ENCODE results near the gene E2F2. TPM values are rescaled to one million over a fixed set of nuclear protein-coding genes. Genes with fewer than 3 reads are reported as not detected.
A peak's percentile ranks its signal among the peaks of the same experiment; 100 is the strongest.

E2F2 gene
- polyA plus RNA-seq, 1 donor (not counting 4 experiments of a cell fraction or from before 2014, with no cell fraction given): 0.05 TPM

DNA sequence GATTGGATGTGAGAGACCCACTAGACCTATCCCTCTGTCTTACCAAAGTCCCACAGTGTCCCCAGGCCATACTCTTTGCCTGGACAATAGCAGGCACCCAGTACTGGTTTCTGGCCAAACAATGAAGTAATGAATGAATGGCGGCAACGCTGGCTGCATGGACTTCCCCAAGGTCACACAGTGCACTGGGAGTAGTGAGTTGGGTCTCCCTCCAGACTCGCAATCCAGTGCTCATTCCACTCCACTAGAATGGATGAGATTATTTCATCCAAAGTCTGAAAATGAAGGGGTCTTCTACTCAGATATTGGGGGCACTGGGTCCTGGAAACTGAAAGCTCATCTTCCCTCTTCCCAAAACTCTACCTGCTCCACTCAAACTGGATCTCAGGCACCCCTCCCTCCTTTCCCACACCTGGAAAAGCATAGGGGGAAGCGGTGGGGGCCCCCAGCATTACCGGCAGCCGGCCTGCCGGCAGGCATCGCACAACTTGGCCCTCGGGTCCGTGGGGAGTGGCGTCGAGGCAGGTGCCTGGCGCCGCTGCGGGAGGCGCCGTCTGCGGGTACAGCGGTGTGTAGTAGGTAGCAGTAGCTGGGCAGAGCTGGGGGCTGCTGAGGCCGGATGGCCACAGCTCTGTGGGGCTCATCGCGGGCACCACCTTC lies 816 bp downstream of the E2F2 start:
- Histone ChIP-seq H3K9ac (ENCODE audit: control insufficient read depth, extremely low read depth, insufficient read depth, low read length) (no peak overlapping the region), H3K27me3 (ENCODE audit: control insufficient read depth, extremely low read depth, insufficient read depth, low read length) (peaks cover 15% of the 10 kb centered on the region), H2AFZ (ENCODE audit: control insufficient read depth, low read length) (no peak overlapping the region), H3K36me3 (ENCODE audit: control insufficient read depth in 2 of 2, extremely low read depth in 1 of 2, insufficient read depth in 2 of 2, low read length in 2 of 2) (no peaks in the 10 kb centered on the region), H3K27ac (ENCODE audit: control insufficient read depth, insufficient read depth, low read length) (no peak overlapping the region), H3K9me1 (ENCODE audit: control insufficient read depth, extremely low read depth, insufficient read depth, low read length) (peaks cover 2% of the 10 kb centered on the region), H3K4me2 (ENCODE audit: control insufficient read depth, extremely low read depth, insufficient read depth, low read depth, low read length) (peak overlapping the region; percentile 83), H3K4me1 (ENCODE audit: control insufficient read depth, extremely low read depth, insufficient read depth, low read length) (peaks cover 36% of the 10 kb centered on the region), H3K79me2 (ENCODE audit: control insufficient read depth, insufficient read depth, low read length) (no peaks in the 10 kb centered on the region), H3K9me3 (ENCODE audit: control insufficient read depth, low read depth, low read length) (no peaks in the 10 kb centered on the region), H3K4me3 (ENCODE audit: control insufficient read depth in 2 of 3, extremely low read depth in 1 of 3, insufficient read depth in 2 of 3, low read depth in 1 of 3, low read length in 3 of 3) (peak overlapping the region; percentile 18 to 53 (median 34)), H4K20me1 (ENCODE audit: control insufficient read depth, extremely low read depth, insufficient read depth, low read length) (no peaks in the 10 kb centered on the region)
- dilution Hi-C loops (cut with MboI; ENCODE audit: extremely low pct_ligation_motif_present, low sequenced_read_pairs): no loop called here
- TF ChIP-seq CTCF (optimal IDR thresholded peaks at IDR 0.05 in 1 of 3, IDR thresholded peaks at IDR 0.05 in 1 of 3, conservative IDR thresholded peaks at IDR 0.05 in 1 of 3; ENCODE audit: extremely low read depth in 1 of 3, insufficient read depth in 2 of 3, low read length in 3 of 3) (no peak), EZH2 (IDR thresholded peaks at IDR 0.05; ENCODE audit: low read length) (peak; percentile 72)
- FAIRE-seq (no peak), DNase-seq (ENCODE audit: low read depth, low spot score) (no peak)

- Histone ChIP-seq H3K36me3 (ENCODE audit: control insufficient read depth in 2 of 2, extremely low read depth in 1 of 2, insufficient read depth in 2 of 2, low read length in 2 of 2) (no peaks in the 10 kb centered on the region), H3K4me1 (ENCODE audit: control insufficient read depth, extremely low read depth, insufficient read depth, low read length) (peaks cover 32% of the 10 kb centered on the region), H3K27me3 (ENCODE audit: control insufficient read depth, extremely low read depth, insufficient read depth, low read length) (peaks cover 15% of the 10 kb centered on the region), H3K9me3 (ENCODE audit: control insufficient read depth, low read depth, low read length) (no peaks in the 10 kb centered on the region), H3K4me2 (ENCODE audit: control insufficient read depth, extremely low read depth, insufficient read depth, low read depth, low read length) (peak overlapping the region; percentile 83), H3K4me3 (ENCODE audit: control insufficient read depth in 2 of 3, extremely low read depth in 1 of 3, insufficient read depth in 2 of 3, low read depth in 1 of 3, low read length in 3 of 3) (no peak overlapping the region), H3K79me2 (ENCODE audit: control insufficient read depth, insufficient read depth, low read length) (no peaks in the 10 kb centered on the region), H3K9me1 (ENCODE audit: control insufficient read depth, extremely low read depth, insufficient read depth, low read length) (peaks cover 2% of the 10 kb centered on the region), H4K20me1 (ENCODE audit: control insufficient read depth, extremely low read depth, insufficient read depth, low read length) (no peaks in the 10 kb centered on the region), H2AFZ (ENCODE audit: control insufficient read depth, low read length) (no peak overlapping the region), H3K9ac (ENCODE audit: control insufficient read depth, extremely low read depth, insufficient read depth, low read length) (no peak overlapping the region), H3K27ac (ENCODE audit: control insufficient read depth, insufficient read depth, low read length) (no peak overlapping the region)
- DNase-seq (ENCODE audit: low read depth, low spot score) (no peak), FAIRE-seq (no peak)
- dilution Hi-C loops (cut with MboI; ENCODE audit: extremely low pct_ligation_motif_present, low sequenced_read_pairs): no loop called here
- TF ChIP-seq EZH2 (IDR thresholded peaks at IDR 0.05; ENCODE audit: low read length): no peak
- no peak for TF ChIP-seq CTCF (optimal IDR thresholded peaks at IDR 0.05 in 1 of 3, IDR thresholded peaks at IDR 0.05 in 1 of 3, conservative IDR thresholded peaks at IDR 0.05 in 1 of 3; ENCODE audit: extremely low read depth in 1 of 3, insufficient read depth in 2 of 3, low read length in 3 of 3)
These were observed 1.6 kb downstream of the E2F2 start for GRCh38 chr1:23529146-23530086.

Measured in keratinocyte (primary cell).